WI38 (cell line): ENCODE results near the gene PRICKLE2.

Experiments
- H3K4me3 ChIP-seq: 2 replicates; pipeline ENCODE4 v1.5.1; 2011; ENCODE audit warnings: low read depth, mild to moderate bottlenecking, control low read depth, low read length
- TF ChIP-seq, protein P1 (sequence below): IDR thresholded peaks from 2 replicates; pipeline ENCODE4 v1.5.1; 2012; ENCODE audit warnings: low read depth, mild to moderate bottlenecking, control low read depth, low read length

Gene PRICKLE2

DNA sequence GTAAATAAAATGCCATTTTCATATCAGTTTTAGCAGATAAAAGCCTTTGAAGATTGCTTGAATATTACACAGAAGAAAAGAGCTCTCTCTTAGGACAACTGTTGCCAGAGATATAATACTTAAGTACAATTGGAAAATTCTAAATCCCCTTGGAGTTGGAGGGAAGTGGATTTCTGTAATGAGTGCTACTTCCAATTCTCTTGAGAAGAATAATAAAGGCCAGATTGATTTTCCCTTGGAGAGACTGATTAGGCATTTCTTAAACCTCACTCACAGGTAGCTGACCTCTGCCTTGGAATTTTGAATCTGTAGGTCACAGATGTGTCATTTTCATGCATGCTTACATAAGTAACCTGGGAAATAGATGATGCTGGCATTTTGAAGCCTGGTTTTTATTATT lies 172.1 kb downstream of the PRICKLE2 start:
- H3K4me3 ChIP-seq = no peak overlapping the region
- TF ChIP-seq, protein P1, sequence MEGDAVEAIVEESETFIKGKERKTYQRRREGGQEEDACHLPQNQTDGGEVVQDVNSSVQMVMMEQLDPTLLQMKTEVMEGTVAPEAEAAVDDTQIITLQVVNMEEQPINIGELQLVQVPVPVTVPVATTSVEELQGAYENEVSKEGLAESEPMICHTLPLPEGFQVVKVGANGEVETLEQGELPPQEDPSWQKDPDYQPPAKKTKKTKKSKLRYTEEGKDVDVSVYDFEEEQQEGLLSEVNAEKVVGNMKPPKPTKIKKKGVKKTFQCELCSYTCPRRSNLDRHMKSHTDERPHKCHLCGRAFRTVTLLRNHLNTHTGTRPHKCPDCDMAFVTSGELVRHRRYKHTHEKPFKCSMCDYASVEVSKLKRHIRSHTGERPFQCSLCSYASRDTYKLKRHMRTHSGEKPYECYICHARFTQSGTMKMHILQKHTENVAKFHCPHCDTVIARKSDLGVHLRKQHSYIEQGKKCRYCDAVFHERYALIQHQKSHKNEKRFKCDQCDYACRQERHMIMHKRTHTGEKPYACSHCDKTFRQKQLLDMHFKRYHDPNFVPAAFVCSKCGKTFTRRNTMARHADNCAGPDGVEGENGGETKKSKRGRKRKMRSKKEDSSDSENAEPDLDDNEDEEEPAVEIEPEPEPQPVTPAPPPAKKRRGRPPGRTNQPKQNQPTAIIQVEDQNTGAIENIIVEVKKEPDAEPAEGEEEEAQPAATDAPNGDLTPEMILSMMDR = no peak

DNA sequence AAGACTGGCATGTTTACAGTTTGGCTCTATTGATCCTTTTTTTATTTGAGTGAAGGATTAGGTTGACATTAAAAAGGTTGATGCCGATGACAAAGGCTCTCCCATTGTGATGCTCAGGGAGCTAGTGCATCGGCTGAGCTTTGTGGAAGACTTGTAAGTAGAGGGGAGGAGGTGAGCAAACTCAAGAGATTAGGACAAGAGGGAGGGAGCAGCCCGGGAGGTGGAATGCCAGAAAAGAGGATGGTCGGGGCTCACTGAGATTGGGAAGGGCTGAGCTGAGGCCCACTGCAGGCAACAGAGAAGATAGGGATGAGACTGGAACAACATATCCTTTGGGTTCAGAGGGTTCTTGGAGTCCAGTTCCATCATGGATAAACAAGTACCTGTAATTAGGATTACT lies 175.4 kb downstream of the PRICKLE2 start:
- TF ChIP-seq, protein P1 = no peak
- no peak overlapping the region for H3K4me3 ChIP-seq

DNA sequence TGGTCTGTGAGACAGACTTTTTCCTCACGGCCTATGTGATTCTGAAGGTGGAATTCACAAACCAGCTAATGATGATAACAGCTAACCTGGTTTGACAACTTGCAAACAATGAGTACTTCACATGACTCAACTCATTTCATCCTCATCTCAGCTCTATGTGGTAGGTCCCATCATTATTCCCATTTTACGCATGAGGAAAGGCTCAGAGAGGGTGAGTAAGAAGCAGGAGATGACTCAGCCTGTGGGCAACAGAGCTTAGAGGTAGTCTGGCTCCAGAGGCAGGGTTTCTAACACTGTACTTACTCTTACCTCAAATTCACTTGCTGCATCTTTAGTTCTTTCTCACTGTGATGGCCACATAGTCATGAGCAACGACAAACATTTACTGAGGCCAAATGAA lies 176.1 kb downstream of the PRICKLE2 start:
- TF ChIP-seq, protein P1 = no peak
- no peak overlapping the region for H3K4me3 ChIP-seq

DNA sequence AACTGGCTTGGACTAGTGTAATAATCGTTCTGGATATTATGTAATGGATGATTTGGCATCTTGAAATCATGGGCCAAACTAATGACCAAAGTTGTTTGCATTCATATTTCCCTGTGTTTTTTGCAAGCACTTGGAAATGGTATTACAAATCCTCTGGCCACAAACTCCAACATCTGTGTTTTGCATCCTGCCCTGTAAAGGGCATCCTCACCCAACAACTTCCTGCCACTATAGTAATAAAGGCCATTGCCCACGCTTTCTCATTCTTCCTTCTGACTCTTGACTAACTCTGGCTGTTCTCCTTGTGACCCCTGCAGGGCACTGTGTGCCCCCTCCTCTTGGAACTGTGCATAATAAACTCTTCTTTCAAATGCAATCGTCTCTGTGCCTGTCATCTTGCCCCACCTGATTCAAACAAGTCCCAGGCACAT lies 176.6 kb downstream of the PRICKLE2 start:
- no peak overlapping the region for H3K4me3 ChIP-seq
- TF ChIP-seq, protein P1 = no peak

DNA sequence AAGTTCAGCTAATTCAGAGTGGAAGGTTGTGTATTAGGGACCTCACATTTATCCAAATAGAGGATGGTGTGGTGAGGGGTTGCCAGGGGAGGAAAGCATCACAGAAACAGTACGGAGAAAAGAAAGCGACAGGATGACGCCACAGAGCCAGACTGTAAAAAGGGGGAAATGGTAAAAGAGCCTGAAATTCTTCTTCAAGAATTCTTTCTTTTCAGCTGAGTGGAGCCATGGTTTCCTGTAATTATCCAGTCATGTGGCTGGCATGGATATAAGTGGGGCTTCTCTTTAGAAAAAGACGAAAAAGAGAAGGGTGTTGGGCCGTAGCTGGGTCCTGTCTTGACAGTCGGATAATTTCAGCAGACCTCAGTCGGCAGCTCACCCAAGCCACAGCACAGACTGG lies 177.5 kb downstream of the PRICKLE2 start:
- TF ChIP-seq, protein P1 = no peak
- H3K4me3 ChIP-seq = no peak overlapping the region

DNA sequence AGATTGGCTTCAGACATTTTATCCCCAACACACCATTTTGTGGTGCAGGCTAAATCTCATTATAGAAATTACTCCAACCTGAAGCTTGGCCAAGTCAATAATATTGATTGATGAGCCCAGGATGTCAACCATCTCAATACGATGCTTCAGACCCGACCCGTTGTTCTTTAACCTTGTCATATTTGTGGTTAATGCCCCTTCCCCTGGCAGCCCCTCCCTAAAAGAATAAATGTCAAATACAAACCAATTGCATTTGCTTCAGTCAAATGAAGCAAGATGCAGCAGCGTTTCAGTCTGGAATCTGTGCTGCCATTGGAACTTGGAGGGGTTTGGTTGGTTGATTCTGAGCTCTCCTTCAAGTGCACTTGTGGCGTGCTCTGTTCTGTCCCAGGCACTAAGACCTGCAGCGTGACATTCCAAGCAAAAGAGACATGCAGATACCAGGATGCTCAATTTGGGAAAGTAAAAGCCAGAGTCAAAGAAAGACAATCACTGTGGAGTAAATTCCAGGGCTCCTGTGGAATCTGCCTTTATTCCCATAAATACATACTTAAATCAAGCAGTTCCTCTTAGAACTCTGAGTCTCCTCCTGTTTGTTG lies 178.2 kb downstream of the PRICKLE2 start:
- no peak overlapping the region for H3K4me3 ChIP-seq
- TF ChIP-seq, protein P1 = no peak

DNA sequence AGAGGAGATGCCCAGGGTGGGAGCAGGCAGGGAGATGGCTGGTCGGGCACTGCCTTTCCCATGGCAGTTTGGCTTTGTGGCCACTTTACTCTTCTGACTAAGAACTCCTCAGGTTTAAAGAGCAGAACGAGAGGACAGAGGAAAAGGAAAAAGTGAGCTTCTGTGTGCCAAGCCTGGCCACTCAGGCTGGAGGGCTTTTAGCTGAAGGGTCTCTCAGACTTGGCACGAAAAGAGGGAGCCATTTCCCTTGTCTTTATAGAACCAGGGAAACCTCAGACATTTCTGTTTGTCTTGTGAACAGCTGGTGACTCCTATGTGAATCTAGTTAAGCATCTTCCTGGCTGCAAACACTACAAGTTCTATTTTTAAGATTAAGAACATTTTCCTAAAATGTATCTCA lies 178.7 kb downstream of the PRICKLE2 start:
- TF ChIP-seq, protein P1 = no peak
- H3K4me3 ChIP-seq = no peak overlapping the region
